ENCODE results near the gene SNF8.

GRCh38 chr17:48912476-48912875 lies 32.2 kb downstream of the SNF8 start:
- no peak for TF ChIP-seq CTCF (IDR thresholded peaks at IDR 0.05; ENCODE audit: insufficient read depth, low read depth, low read length)
- no peak for TF ChIP-seq EZH2 (IDR thresholded peaks at IDR 0.05; ENCODE audit: insufficient read depth, low read length)
